D721Med (cell line): ENCODE measurements around the gene DRD5.
"Not testable (repeated sequence)": the region's sequence is repeated elsewhere in the genome, so short reads cannot be mapped to it uniquely, and the experiment has no call there.

Experiments used
- DNase-seq: peaks from one replicate; pipeline ENCODE4 v3.0.0; 2011; ENCODE audit warnings: low spot score; ENCODE audit not compliant: insufficient read length
- FAIRE-seq: peaks from 2 replicates; lab custom pipeline; 2011; peaks lifted over from hg19 to GRCh38; lab: Jason Lieb, UNC
- TF ChIP-seq, protein P1 (sequence below): IDR thresholded peaks from 2 replicates; pipeline ENCODE4 v1.5.1; 2012; ENCODE audit warnings: mild to moderate bottlenecking, control low read depth; ENCODE audit not compliant: insufficient read depth; ENCODE audit errors: missing control alignments

Gene DRD5

DNA sequence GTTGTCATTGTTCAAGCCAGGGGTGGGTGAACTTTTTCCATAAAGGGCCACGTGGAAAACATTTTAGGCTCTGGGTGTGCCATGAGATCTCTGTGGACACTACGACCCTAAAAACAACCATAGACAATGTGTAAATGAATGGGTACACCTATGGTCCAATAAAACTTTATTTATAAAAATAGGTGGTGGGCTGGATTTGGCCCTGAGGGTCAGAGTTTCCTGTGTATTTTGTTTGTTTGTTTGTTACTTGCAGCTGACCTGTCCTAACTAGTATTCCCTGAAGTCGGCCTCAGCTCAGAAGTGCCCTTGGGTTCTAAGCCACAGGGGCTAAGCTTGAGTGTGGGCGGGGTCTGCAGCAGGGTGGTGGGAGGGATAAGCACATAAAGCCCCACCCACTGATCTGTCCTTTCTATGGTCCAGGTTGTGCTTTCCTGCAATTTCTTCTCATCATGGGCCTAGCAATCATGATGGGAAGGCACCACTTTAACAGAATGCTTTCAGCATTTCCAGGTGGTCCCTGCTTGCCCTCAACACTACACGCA lies 17.2 kb upstream of the DRD5 start:
- DNase-seq (no peak), FAIRE-seq (no peak)
- TF ChIP-seq, protein P1, sequence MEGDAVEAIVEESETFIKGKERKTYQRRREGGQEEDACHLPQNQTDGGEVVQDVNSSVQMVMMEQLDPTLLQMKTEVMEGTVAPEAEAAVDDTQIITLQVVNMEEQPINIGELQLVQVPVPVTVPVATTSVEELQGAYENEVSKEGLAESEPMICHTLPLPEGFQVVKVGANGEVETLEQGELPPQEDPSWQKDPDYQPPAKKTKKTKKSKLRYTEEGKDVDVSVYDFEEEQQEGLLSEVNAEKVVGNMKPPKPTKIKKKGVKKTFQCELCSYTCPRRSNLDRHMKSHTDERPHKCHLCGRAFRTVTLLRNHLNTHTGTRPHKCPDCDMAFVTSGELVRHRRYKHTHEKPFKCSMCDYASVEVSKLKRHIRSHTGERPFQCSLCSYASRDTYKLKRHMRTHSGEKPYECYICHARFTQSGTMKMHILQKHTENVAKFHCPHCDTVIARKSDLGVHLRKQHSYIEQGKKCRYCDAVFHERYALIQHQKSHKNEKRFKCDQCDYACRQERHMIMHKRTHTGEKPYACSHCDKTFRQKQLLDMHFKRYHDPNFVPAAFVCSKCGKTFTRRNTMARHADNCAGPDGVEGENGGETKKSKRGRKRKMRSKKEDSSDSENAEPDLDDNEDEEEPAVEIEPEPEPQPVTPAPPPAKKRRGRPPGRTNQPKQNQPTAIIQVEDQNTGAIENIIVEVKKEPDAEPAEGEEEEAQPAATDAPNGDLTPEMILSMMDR = no peak

DNA sequence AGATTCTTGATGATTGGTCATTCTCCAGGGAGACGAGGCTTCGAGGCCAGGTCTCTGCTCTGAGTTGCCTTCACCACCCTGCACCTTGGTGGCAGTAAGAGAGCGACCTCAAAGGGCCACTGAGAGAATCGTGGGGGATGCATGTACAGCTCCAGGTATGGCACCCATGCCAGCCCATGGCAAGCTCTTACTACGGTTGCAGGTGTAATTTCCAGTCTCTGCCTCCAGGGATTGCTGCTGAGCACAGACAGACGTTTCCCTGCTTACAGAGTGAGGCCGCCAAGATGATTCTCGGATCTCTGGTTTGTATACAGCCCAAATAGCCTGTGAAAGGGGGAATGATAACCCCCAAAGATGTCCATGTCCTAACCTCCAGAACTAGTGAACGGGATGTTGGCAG lies 16.3 kb upstream of the DRD5 start:
- TF ChIP-seq, protein P1 = peak; percentile 45
- DNase-seq (no peak), FAIRE-seq (no peak)

DNA sequence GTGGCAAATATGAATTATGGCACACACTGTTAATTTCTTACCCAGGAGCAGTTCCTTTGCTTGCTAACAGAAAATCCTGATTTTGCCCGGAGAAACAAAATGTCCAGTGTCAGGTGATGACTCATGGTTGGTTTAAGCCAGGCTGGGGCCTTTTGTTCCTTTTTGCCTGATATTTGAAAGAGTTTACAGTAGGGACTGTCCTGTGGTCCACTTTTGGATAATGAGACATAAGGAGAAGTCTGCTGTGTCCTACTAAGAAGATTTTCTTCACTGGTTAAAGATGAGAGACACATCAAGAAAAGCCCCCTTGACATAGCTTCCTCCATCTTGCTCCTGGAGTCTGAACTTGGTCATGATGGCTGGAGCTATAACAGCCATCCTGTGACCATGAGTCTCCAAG lies 12.1 kb upstream of the DRD5 start:
- FAIRE-seq = no peak
- TF ChIP-seq, protein P1 = no peak
- no peak for DNase-seq

DNA sequence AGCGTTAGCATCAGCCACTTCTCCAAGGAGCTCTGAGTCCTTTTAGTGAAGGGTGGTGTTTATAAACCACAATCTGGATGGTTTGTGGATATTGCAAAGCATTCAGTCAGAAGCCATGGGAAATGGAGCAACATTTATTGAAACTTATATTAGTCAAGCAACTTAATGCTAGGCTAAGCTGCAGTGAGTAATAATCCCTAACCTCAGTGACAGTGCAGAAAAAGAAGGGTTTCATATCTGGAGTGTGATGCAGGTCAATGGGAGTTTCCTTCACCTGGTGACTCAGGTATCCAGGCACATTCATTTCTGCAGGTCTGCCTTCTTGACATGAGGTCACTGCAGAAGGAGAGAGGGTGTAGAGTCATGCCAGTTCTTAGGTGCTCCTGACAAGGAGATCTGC lies 10.4 kb upstream of the DRD5 start:
- DNase-seq (no peak), FAIRE-seq (no peak)
- TF ChIP-seq, protein P1 = no peak

DNA sequence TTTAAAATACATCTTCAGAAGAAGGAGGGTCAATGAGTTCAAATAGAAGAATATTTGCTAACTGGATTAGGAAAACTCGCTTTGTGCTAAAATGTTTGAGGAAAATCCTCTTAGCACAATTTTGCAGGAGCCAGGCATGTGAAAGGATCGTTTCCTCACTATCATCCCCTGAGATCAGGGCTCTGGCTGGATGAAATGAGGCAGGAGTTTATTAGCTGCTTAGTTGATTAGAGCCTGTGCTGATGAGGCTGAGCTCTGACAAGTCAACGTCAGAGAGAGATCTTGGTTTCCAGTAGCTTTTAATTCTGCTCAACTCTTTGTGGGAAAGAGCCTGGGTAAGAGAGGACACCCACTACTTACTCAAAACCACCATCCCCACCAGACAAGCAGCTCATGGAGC lies 8.0 kb upstream of the DRD5 start:
- DNase-seq = no peak
- TF ChIP-seq, protein P1 = no peak
- no peak for FAIRE-seq

DNA sequence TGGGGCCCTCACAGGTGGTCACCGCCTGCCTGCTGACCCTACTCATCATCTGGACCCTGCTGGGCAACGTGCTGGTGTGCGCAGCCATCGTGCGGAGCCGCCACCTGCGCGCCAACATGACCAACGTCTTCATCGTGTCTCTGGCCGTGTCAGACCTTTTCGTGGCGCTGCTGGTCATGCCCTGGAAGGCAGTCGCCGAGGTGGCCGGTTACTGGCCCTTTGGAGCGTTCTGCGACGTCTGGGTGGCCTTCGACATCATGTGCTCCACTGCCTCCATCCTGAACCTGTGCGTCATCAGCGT lies 652 bp downstream of the DRD5 start:
- DNase-seq = no peak
- TF ChIP-seq, protein P1 = no peak
- FAIRE-seq = no peak

DNA sequence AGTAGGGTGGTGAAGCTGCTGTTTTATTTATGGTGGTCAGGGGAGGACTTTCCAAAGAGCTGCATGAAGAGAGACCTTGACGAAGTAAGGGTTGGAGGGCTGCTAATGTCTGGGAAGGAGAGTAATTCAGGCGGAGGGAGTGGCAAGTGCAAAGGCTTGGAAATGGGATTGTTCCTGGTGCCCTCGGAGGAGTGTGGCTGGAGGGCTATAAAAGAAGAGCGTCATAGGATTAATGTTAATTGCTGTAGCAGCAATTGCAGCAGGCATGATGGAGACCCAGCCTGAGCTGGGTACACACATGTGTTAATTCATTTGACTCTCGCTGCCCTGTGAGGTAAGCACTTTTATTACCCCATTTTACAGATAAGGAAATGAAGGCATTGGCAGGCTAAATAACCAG lies 4.5 kb downstream of the DRD5 start:
- FAIRE-seq = not testable (repeated sequence)

DNA sequence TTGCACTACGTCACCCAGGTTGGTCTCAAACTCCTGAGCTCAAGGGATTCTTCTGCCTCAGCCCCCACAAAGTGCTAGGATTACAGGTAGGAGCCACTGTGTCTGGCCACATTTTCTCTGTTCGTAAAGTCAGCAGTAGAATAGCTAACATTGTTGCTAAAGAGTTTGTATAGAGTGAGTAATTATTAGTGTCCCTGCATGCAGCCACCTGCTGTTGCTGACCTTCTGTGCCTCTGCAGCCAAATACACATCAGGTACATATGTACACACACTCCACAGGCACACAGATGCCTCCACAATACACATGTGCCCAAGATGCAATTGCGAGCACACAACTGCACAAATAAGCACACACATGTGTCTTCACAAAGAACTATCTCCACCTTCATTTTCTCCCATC lies 10.9 kb downstream of the DRD5 start:
- no peak for FAIRE-seq
- TF ChIP-seq, protein P1 = no peak
- DNase-seq = no peak

More for the DNA sequence above, 4.5 kb downstream of the DRD5 start:
- not testable (repeated sequence) for DNase-seq

DNA sequence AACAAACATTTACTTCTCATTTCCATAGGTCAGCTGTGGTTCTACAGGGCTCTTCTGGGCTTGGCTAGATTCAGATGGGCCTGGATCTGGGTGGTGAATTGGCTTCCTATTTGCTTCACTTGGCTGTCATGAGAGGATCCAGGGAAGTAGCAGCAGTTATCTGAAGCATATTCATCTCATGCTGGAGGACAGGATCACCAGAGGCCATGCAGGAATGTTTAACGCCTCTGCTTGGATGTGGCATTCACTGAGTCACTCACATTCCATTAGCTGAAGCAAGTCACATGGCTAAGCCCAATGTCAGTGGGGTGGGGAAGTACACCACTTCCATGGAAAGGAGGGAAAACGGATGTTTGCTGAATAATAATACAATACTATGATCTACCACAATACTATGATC lies 15.2 kb downstream of the DRD5 start:
- not testable (repeated sequence) for FAIRE-seq, DNase-seq
